CD4-positive, alpha-beta T cell (primary cell): ENCODE data around the gene TSPAN9. TPM values are rescaled to one million over a fixed set of nuclear protein-coding genes. Genes with fewer than 3 reads are reported as not detected.

Experiments
- ATAC-seq: fragments of 200-7000 bp; cut with Tn5 transposase; one replicate; pipeline ENCODE4 v1.10.0; 2022; ENCODE audit warnings: mild to moderate bottlenecking; ENCODE audit not compliant: poor library complexity
- CTCF ChIA-PET: fragments of 350-600 bp; sonication (Branson Sonifier 250); formaldehyde crosslinking; loops from one replicate; lab custom pipeline; 2021; ENCODE audit warnings: antibody characterized with exemption, inconsistent platforms; lab: Charles Lee
- POLR2A ChIA-PET: fragments of 350-600 bp; sonication (Branson Sonifier 250); formaldehyde crosslinking; loops from one replicate; lab custom pipeline; 2021; ENCODE audit warnings: antibody characterized with exemption, inconsistent platforms; lab: Charles Lee
- DNase-seq, 14 experiments: peaks; one replicate each; pipeline ENCODE4 v3.0.0-alpha.2; 2013 to 2020; ENCODE audit warnings: mixed read lengths in 2 of 14
- H3K27ac ChIP-seq, 2 donors: one replicate each; pipeline versions ENCODE4 v1.5.1 to v1.7.0; 2013; ENCODE audit warnings: low read length in 2 of 2, low read depth in 1 of 2, mild to moderate bottlenecking in 1 of 2
- H3K27me3 ChIP-seq, 2 experiments: 1 replicate in 1 of 2; 2 replicates in 1 of 2; pipeline versions ENCODE4 v1.6.1 to v1.7.0; 2013; ENCODE audit warnings: low read length in 2 of 2, control low read depth in 1 of 2, mild to moderate bottlenecking in 1 of 2, moderate library complexity in 1 of 2; ENCODE audit not compliant: insufficient read depth in 2 of 2, control insufficient read depth in 1 of 2
- H3K36me3 ChIP-seq: one replicate; pipeline ENCODE4 v1.6.1; 2013; ENCODE audit warnings: low read length, control low read depth; ENCODE audit not compliant: insufficient read depth
- H3K4me1 ChIP-seq: one replicate; pipeline ENCODE4 v1.6.1; 2013; ENCODE audit warnings: low read length, control low read depth; ENCODE audit not compliant: insufficient read depth
- H3K4me3 ChIP-seq: one replicate; pipeline ENCODE4 v1.5.1; 2013; ENCODE audit warnings: mild to moderate bottlenecking, low read length, moderate library complexity
- H3K9me3 ChIP-seq, 2 experiments: 1 replicate in 1 of 2; 2 replicates in 1 of 2; pipeline versions ENCODE4 v1.6.1 to v1.7.0; 2013; ENCODE audit warnings: low read length in 2 of 2, mild to moderate bottlenecking in 2 of 2, control low read depth in 1 of 2, moderate library complexity in 1 of 2; ENCODE audit not compliant: control insufficient read depth in 1 of 2, insufficient read depth in 1 of 2
- H3K27ac Mint-ChIP-seq: one replicate; pipeline ENCODE4 v1.8.0; 2020; ENCODE audit warnings: mixed read lengths
- H3K27me3 Mint-ChIP-seq: one replicate; pipeline ENCODE4 v1.8.0; 2021; ENCODE audit warnings: mixed read lengths
- H3K36me3 Mint-ChIP-seq: one replicate; pipeline ENCODE4 v1.8.0; 2021; ENCODE audit warnings: low read depth, mixed read lengths
- H3K4me1 Mint-ChIP-seq: one replicate; pipeline ENCODE4 v1.8.0; 2021; ENCODE audit warnings: low read depth, mixed read lengths
- H3K4me3 Mint-ChIP-seq: one replicate; pipeline ENCODE4 v1.8.0; 2020; ENCODE audit warnings: mild to moderate bottlenecking, mixed read lengths
- H3K9me3 Mint-ChIP-seq: one replicate; pipeline ENCODE4 v1.8.0; 2020; ENCODE audit warnings: mixed read lengths
- intact Hi-C, 2 experiments: fragments of 100-400 bp; cut with DNase I in 1 of 2; cut with micrococcal nuclease in 1 of 2; formaldehyde crosslinking; loops; one replicate each; pipeline versions ENCODE4 v1.15.1 to v1.9.0; 2023 to 2025; cut with DNase I, micrococcal nuclease
- total RNA-seq, 174 experiments: library from RNA in 2 of 174; stranded (reverse) in 2 of 174; gene quantifications; one replicate each; pipeline ENCODE4 v1.2.3 and lab custom pipeline; 2021 to 2026
- TF ChIP-seq, protein P1 (sequence below): fragments of 200-600 bp; IDR thresholded peaks from one replicate; pipeline ENCODE4 v1.8.0; 2022; ENCODE audit warnings: antibody characterized with exemption, mild to moderate bottlenecking

The TSPAN9 gene
- total RNA-seq, 2 experiments from 2014 or later, result 0.82 to 1.3 TPM

- Histone ChIP-seq H3K4me1 (no peaks in the 10 kb centered on the region), H3K27ac (no peak overlapping the region), H3K4me3 (no peak overlapping the region), H3K36me3 (no peaks in the 10 kb centered on the region), H3K27me3 (peaks cover 1 to 2% of the 10 kb centered on the region in 2 experiments), H3K9me3 (peaks cover 0 to 16% of the 10 kb centered on the region in 2 experiments)
- intact Hi-C loops, result loop anchor here (5.0 to 10.0 kb wide), 3 partner anchors 65 to 663 kb away; no protein-coding TSS in a partner anchor
- H3K9me3 Mint-ChIP-seq, result no peaks in the 10 kb centered on the region
- H3K27ac Mint-ChIP-seq, result no peak overlapping the region
- no peaks in the 10 kb centered on the region for H3K4me1 Mint-ChIP-seq
- ATAC-seq, result no peak
- H3K4me3 Mint-ChIP-seq, result no peak overlapping the region
- ChIA-PET CTCF (no interaction called here), POLR2A (no interaction called here)
- no peak for DNase-seq
- peaks cover 20% of the 10 kb centered on the region for H3K27me3 Mint-ChIP-seq
- TF ChIP-seq, protein P1, sequence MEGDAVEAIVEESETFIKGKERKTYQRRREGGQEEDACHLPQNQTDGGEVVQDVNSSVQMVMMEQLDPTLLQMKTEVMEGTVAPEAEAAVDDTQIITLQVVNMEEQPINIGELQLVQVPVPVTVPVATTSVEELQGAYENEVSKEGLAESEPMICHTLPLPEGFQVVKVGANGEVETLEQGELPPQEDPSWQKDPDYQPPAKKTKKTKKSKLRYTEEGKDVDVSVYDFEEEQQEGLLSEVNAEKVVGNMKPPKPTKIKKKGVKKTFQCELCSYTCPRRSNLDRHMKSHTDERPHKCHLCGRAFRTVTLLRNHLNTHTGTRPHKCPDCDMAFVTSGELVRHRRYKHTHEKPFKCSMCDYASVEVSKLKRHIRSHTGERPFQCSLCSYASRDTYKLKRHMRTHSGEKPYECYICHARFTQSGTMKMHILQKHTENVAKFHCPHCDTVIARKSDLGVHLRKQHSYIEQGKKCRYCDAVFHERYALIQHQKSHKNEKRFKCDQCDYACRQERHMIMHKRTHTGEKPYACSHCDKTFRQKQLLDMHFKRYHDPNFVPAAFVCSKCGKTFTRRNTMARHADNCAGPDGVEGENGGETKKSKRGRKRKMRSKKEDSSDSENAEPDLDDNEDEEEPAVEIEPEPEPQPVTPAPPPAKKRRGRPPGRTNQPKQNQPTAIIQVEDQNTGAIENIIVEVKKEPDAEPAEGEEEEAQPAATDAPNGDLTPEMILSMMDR, result no peak
- H3K36me3 Mint-ChIP-seq, result no peaks in the 10 kb centered on the region
Measured at GRCh38 chr12:3139760-3140159, 62.6 kb downstream of the TSPAN9 start.

DNA sequence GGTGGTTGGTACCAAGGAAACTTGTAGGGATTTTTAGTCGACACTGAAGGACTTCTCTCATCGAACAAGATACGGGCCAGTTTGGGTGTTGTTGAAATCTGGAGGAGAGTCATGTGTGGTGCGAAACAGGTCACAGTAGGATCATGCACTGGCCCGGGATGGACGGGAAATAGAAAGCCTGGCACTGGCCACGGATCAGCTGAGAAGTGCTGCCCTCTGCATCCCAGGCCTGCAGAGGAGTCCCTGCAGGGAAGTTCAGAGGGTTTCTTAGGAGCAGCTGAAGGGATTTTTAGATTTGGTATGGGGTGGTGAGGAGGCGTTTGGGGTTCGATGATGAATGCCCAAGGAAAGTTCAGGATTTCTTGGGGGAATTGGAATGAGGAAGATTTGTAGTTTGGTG is 63.1 kb downstream of the TSPAN9 start:
- intact Hi-C loops, result no loop called here
- ChIA-PET POLR2A (no interaction called here), CTCF (no interaction called here)
- TF ChIP-seq, protein P1, result no peak
- H3K9me3 ChIP-seq, result peaks cover 0 to 21% of the 10 kb centered on the region in 2 experiments
- Mint-ChIP-seq H3K36me3 (no peaks in the 10 kb centered on the region), H3K4me3 (no peak overlapping the region), H3K4me1 (no peaks in the 10 kb centered on the region), H3K27me3 (peaks cover 16% of the 10 kb centered on the region), H3K9me3 (no peaks in the 10 kb centered on the region), H3K27ac (no peak overlapping the region)
- no peaks in the 10 kb centered on the region for H3K27me3 ChIP-seq
- no peak overlapping the region for H3K4me3 ChIP-seq
- H3K4me1 ChIP-seq, result no peaks in the 10 kb centered on the region
- H3K27ac ChIP-seq, result no peak overlapping the region
- no peaks in the 10 kb centered on the region for H3K36me3 ChIP-seq
- no peak for ATAC-seq
- no peak for DNase-seq

DNA sequence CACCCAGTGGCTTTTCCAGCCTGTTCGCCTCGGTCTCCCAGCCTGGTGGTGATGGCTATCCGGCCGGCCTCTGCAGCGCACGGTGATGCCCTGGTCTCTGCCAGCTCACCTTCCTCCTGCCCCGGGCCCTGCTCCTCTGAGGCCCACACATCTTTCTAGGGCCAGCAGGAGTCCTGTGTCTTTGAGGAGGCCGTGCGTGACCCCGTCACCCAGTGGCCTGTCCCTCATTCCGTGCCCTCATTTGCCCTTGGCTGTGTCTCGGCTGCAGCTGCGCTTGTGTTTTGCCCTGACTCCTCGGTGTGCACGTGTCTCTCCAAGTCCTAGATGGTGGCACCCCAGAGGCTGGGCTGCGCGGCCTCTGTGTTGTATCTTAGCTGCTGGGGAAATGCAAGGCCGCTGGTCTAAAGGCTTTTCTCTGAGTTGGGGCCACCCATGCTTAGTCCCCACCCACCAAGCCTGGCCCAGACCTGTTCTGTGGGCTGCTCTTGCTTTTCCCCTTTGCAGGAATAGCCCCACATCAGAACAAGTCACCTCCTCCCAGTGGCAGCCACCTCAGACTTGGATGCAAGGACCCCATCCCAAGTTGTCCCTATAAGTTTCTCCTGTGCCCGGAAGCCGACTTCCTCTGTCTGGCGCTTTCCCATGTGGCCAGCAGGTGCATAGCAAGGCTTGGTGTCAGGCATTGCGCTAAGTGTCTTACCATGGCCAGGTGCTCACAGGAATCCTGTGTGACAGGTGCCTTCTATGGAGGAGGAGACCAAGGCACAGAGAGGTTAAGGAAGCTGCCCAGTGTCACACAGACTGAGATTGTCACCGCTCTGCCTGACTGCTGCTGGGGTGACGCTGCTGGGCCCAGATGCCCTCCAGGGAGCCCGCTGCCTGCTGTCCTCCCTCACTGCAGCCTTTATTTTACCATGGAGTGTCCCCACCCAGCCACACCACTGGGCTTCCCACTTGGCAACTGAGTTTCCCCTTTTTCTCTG is 64.5 kb downstream of the TSPAN9 start:
- Mint-ChIP-seq H3K9me3 (no peaks in the 10 kb centered on the region), H3K4me3 (no peak overlapping the region), H3K36me3 (no peaks in the 10 kb centered on the region), H3K27ac (no peak overlapping the region), H3K4me1 (no peaks in the 10 kb centered on the region), H3K27me3 (peaks cover 17% of the 10 kb centered on the region)
- H3K9me3 ChIP-seq, result peaks cover 0 to 25% of the 10 kb centered on the region in 2 experiments
- no peaks in the 10 kb centered on the region for H3K4me1 ChIP-seq
- intact Hi-C loops, result no loop called here
- ChIA-PET POLR2A (no interaction called here), CTCF (no interaction called here)
- no peaks in the 10 kb centered on the region for H3K36me3 ChIP-seq
- no peak overlapping the region for H3K4me3 ChIP-seq
- peaks cover 0 to 7% of the 10 kb centered on the region in 2 experiments for H3K27me3 ChIP-seq
- TF ChIP-seq, protein P1, result no peak
- DNase-seq (no peak), ATAC-seq (no peak)
- H3K27ac ChIP-seq, result no peak overlapping the region
